Parathyroid adenoma (tissue), 2 donors: ENCODE measurements around the gene STK33.

Experiments
- H2AFZ ChIP-seq: fragments of 300-600 bp; sonication (generic); one replicate; pipeline ENCODE4 v1.7.0; 2017; ENCODE audit warnings: antibody characterized with exemption, mild to moderate bottlenecking
- H3K27ac ChIP-seq: fragments of 300-600 bp; sonication (generic); one replicate; pipeline ENCODE4 v1.7.0; 2017
- H3K27me3 ChIP-seq: fragments of 300-600 bp; sonication (generic); one replicate; pipeline ENCODE4 v1.7.0; 2017; ENCODE audit warnings: low read length; ENCODE audit not compliant: control insufficient read depth, insufficient read depth
- H3K36me3 ChIP-seq: fragments of 300-600 bp; sonication (generic); one replicate; pipeline ENCODE4 v1.7.0; 2017; ENCODE audit warnings: low read length; ENCODE audit not compliant: control insufficient read depth, insufficient read depth
- H3K4me1 ChIP-seq: fragments of 300-600 bp; sonication (generic); one replicate; pipeline ENCODE4 v1.7.0; 2017; ENCODE audit warnings: control low read depth
- H3K4me2 ChIP-seq: fragments of 300-600 bp; sonication (generic); one replicate; pipeline ENCODE4 v1.7.0; 2017; ENCODE audit warnings: low read length
- H3K4me3 ChIP-seq: fragments of 300-600 bp; sonication (generic); one replicate; pipeline ENCODE4 v1.7.0; 2017; ENCODE audit warnings: low read depth, low read length
- H3K79me2 ChIP-seq: fragments of 300-600 bp; sonication (generic); one replicate; pipeline ENCODE4 v1.7.0; 2017; ENCODE audit warnings: control low read depth
- H3K9ac ChIP-seq: fragments of 300-600 bp; sonication (generic); one replicate; pipeline ENCODE4 v1.7.0; 2017; ENCODE audit warnings: mild to moderate bottlenecking
- H3K9me3 ChIP-seq: fragments of 300-600 bp; sonication (generic); one replicate; pipeline ENCODE4 v1.7.0; 2017; ENCODE audit warnings: low read length; ENCODE audit not compliant: control insufficient read depth
- CTCF ChIP-seq: fragments of 300-600 bp; sonication (generic); IDR thresholded peaks from one replicate; pipeline ENCODE4 v1.7.0; 2017; ENCODE audit warnings: antibody characterized with exemption, mild to moderate bottlenecking
- donor health status: primary hyperparathyroidism.

The STK33 gene

DNA sequence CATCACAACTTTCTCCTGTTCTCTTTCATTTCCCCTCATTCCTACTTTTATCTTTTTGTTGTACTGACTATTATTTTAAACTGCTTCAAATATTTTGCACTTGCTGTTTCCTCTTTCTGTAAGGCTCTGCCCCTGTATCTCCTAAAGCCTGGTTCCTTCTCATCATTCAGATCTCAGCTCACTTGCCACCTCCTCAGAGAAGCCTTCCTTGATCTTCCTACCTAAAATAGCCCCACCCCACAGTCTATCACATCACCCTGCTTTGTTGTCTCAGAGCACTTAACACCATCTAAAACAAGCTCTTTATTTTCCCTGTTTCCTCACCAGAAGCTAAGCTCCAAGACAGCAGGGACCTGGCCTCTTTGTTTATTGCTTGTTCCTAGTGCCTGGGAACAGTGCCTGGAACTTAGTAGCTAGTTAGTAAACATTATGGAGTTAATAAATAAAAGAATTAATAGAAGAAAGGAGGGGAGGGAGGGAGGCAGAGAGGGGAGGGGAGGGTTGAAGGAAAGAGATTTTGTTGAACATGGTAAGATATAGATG lies 2.5 kb upstream of the STK33 start:
- Histone ChIP-seq H3K36me3 (no peaks in the 10 kb centered on the region), H2AFZ (no peak overlapping the region)
- TF ChIP-seq CTCF = no peak

DNA sequence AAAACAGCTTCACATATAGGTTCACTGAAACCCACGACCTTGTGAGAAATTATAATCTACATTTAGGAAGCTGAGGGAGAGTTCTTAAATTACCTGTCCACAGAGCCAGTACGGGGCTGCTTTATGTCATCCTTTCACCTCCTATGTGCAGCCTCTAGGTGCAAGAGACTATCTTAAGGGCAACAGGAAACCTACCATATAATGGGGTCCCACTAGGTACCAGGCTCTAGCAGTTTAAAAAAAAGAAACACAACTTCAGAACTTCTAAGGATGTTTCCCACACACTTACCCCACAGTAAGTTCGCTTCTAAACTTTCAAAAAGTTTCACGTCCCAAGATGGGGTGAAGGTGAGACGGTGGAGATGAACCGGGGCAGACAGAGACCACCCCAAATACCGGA lies 573 bp downstream of the STK33 start:
- Histone ChIP-seq H3K9me3 (no peaks in the 10 kb centered on the region), H3K4me1 (no peaks in the 10 kb centered on the region), H3K4me3 (peak overlapping the region; percentile 67), H2AFZ (peak overlapping the region; percentile 84), H3K79me2 (peaks cover 5% of the 10 kb centered on the region), H3K27ac (no peak overlapping the region), H3K4me2 (peak overlapping the region; percentile 67), H3K9ac (no peak overlapping the region), H3K36me3 (no peaks in the 10 kb centered on the region), H3K27me3 (no peaks in the 10 kb centered on the region)
- no peak for TF ChIP-seq CTCF

More for the DNA sequence above, 2.5 kb upstream of the STK33 start:
- H3K27ac ChIP-seq = no peak overlapping the region
- no peaks in the 10 kb centered on the region for H3K27me3 ChIP-seq
- no peaks in the 10 kb centered on the region for H3K9me3 ChIP-seq
- H3K4me2 ChIP-seq = no peak overlapping the region
- H3K79me2 ChIP-seq = peaks cover 5% of the 10 kb centered on the region
- no peaks in the 10 kb centered on the region for H3K4me1 ChIP-seq
- H3K4me3 ChIP-seq = no peak overlapping the region
- H3K9ac ChIP-seq = no peak overlapping the region

GRCh38 chr11:8587915-8588314 lies 6.1 kb downstream of the STK33 start:
- Histone ChIP-seq H3K27ac (no peak overlapping the region), H2AFZ (no peak overlapping the region), H3K79me2 (no peaks in the 10 kb centered on the region), H3K36me3 (no peaks in the 10 kb centered on the region), H3K9me3 (no peaks in the 10 kb centered on the region), H3K4me2 (no peak overlapping the region), H3K9ac (no peak overlapping the region), H3K27me3 (no peaks in the 10 kb centered on the region), H3K4me1 (no peaks in the 10 kb centered on the region), H3K4me3 (no peak overlapping the region)
- TF ChIP-seq CTCF = no peak

- Histone ChIP-seq H3K36me3 (no peaks in the 10 kb centered on the region), H3K4me3 (no peak overlapping the region), H3K79me2 (no peaks in the 10 kb centered on the region), H3K27me3 (no peaks in the 10 kb centered on the region), H3K4me1 (no peaks in the 10 kb centered on the region), H3K9me3 (no peaks in the 10 kb centered on the region), H3K27ac (no peak overlapping the region), H3K9ac (no peak overlapping the region), H3K4me2 (no peak overlapping the region), H2AFZ (no peak overlapping the region)
- TF ChIP-seq CTCF = no peak
Observed at GRCh38 chr11:8586805-8587204, 7.2 kb downstream of the STK33 start.

DNA sequence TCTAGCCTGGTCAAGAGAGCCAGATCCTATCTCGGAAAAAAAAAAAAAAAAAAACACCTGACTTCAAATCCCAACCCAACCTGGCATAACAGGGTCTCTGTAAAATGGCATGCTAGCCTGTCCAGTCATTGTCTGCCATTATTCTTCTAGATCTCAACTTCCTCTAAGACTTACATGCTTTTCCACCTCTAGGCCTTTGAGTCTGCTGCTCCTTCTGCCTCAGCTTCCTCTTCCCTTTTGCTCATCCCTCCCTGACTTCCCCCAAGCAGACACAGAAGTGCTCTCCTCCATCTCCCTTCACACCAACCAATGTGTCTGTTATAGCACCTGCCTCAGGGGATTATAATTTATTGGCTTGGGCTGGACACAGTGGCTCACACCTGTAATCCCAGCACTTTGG lies 7.8 kb downstream of the STK33 start:
- Histone ChIP-seq H3K79me2 (peaks cover 1% of the 10 kb centered on the region), H3K27ac (no peak overlapping the region), H3K27me3 (no peaks in the 10 kb centered on the region), H3K36me3 (no peaks in the 10 kb centered on the region), H3K9ac (no peak overlapping the region), H3K4me3 (no peak overlapping the region), H2AFZ (no peak overlapping the region), H3K4me1 (no peaks in the 10 kb centered on the region), H3K9me3 (no peaks in the 10 kb centered on the region), H3K4me2 (no peak overlapping the region)
- no peak for TF ChIP-seq CTCF
